Measurements from ENCODE around the gene SHANK3.

SHANK3 gene

GRCh38 chr22:50700387-50701075 lies 27.9 kb downstream of the SHANK3 start:
- no peak for DNase-seq

GRCh38 chr22:50701076-50701419 lies 28.4 kb downstream of the SHANK3 start:
- no peak for DNase-seq

- DNase-seq: no peak
Measured at GRCh38 chr22:50701428-50702154, 29.0 kb downstream of the SHANK3 start.

- DNase-seq: no peak
Measured at GRCh38 chr22:50702261-50702671, 29.6 kb downstream of the SHANK3 start.

GRCh38 chr22:50702821-50703725 lies 30.4 kb downstream of the SHANK3 start:
- no peak for DNase-seq

GRCh38 chr22:50703726-50704509 lies 31.3 kb downstream of the SHANK3 start:
- DNase-seq: no peak

GRCh38 chr22:50704510-50705218 lies 32.0 kb downstream of the SHANK3 start:
- DNase-seq: no peak

- no peak for DNase-seq
Measured at GRCh38 chr22:50705219-50705691, 32.6 kb downstream of the SHANK3 start.

- no peak for DNase-seq
Measured at GRCh38 chr22:50705851-50706351, 33.3 kb downstream of the SHANK3 start.

- no peak for DNase-seq
Measured at GRCh38 chr22:50706481-50707125, 34.0 kb downstream of the SHANK3 start.

- no peak for DNase-seq
Measured at GRCh38 chr22:50708474-50708873, 35.9 kb downstream of the SHANK3 start.

- DNase-seq: no peak
Measured at GRCh38 chr22:50708996-50709395, 36.4 kb downstream of the SHANK3 start.

- DNase-seq: no peak
Measured at GRCh38 chr22:50710221-50710620, 37.6 kb downstream of the SHANK3 start.

GRCh38 chr22:50710886-50711285 lies 38.3 kb downstream of the SHANK3 start:
- no peak for DNase-seq

GRCh38 chr22:50711446-50712340 lies 39.1 kb downstream of the SHANK3 start:
- DNase-seq: no peak

- no peak for DNase-seq
Measured at GRCh38 chr22:50712341-50713007, 39.9 kb downstream of the SHANK3 start.

GRCh38 chr22:50713008-50713385 lies 40.4 kb downstream of the SHANK3 start:
- DNase-seq: no peak

GRCh38 chr22:50713571-50714056 lies 41.0 kb downstream of the SHANK3 start:
- no peak for DNase-seq

GRCh38 chr22:50714150-50714549 lies 41.5 kb downstream of the SHANK3 start:
- no peak for DNase-seq
